KG1 (cell line): ENCODE results near the gene TMEM14B.
"Not testable (repeated sequence)": the region's sequence is repeated elsewhere in the genome, so short reads cannot be mapped to it uniquely, and the experiment has no call there.

Source experiments
- DNase-seq: peaks from one replicate; lab custom pipeline; 2025; lab: John Stamatoyannopoulos, UW

Gene TMEM14B

DNA sequence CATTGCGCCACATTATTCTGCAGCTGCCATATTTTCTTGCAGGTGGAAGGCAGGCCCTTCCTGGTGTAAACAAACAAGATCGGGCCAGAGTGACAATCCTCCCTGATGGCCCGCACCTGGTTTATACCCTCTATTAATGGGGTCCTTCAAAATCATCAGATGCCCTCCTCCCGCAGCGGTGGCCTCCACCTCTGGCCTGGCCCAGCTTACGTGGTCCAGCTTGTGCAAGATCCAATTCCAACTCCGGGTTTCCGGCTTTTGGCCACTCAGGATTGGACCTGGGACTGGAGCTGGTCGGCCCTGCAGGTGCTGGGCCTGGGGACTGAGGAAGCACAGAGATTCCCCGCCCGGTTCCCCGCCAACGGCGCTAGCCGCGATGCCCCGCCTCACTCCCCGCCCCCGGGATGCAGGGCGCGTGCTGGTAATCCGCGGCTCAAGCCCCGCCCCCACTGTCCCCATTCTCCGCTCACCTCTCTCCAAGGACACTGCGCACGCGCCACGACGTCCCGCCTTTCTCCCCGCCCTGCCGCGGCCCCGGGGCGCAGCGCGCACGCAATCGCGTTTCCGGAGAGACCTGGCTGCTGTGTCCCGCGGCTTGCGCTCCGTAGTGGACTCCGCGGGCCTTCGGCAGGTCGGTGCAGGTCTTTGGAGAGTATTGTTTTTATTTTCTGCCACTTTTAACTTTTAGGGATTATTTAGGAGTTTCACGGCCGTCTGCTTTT is at the start of gene TMEM14B:
Gene TMEM14B (plus strand): TSS at position 555 of the 722 bp plus-strand sequence. CDS start 1,441 bp downstream, outside the sequence.
- DNase-seq, result peak; percentile 96

GRCh38 chr6:10713962-10714361 is 33.6 kb upstream of the TMEM14B start:
- DNase-seq, result no peak

DNA sequence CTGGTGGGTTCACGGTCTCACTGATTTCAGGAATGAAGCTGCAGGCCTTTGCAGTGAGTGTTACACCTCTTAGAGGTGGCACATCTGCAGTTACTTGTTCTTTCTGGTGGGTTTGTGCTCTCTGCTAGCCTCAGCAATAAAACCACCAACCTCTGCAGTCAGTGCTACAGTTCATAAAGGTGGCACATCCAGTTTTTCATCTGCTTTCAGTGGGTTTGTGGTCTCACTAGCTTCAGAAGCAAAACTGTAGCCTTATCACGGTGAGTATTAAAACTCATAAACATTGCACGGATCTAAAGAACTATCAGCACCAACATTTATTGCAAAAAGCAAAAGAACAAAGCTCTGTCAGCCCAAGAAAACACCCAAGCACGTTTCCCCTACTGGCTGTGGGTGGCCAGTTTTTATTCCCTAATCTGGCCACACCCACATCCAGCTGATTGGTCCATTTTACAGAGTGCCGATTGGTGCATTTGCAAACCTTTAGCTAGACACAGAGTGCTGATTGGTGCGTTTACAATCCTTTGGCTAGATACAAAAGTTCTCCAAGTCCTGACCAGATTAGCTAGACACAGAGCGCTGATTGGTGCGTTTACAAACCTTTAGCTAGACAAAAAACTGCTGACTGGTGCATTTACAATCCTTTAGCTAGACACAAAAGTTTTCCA is 28.2 kb upstream of the TMEM14B start:
- peak; percentile 3 for DNase-seq

GRCh38 chr6:10719964-10720264 is 27.7 kb upstream of the TMEM14B start:
- no peak for DNase-seq

GRCh38 chr6:10720265-10720959 is 27.2 kb upstream of the TMEM14B start:
- DNase-seq, result peak; percentile 67

DNA sequence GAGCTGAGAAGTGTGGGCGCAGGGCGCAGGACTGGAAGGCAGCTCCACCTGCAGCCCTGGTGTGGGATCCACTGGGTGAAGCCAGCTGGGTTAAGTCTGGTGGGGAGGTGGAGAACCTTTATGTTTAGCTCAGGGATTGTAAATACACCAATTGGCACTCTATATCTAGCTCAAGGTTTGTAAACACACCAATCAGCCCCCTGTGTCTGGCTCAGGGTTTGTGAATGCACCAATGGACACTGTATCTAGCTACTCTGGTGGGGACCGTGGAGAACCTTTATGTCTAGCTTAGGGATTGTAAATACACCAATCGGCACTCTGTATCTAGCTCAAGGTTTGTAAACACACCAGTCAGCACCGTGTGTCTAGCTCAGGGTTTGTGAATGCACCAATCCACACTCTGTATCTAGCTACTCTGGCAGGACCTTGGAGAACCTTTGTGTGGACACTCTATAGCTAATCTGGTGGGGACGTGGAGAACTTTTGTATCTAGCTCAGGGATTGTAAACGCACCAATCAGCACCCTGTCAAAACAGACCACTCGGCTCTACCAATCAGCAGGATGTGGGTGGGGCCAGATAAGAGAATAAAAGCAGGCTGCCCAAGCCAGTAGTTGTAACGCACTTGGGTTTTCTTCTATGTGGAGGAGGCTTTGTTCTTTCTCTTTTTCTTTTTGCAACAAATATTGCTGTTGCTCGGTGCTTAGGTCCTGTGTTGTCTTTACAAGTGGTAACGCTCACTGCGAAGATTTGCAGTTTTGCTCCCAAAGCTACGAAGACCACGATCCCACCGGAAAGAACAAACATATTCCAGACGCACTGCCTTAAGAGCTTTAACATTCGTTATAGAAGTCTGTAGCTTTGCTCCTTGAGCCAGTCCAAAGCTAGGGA is 26.4 kb upstream of the TMEM14B start:
- DNase-seq, result not testable (repeated sequence)

DNA sequence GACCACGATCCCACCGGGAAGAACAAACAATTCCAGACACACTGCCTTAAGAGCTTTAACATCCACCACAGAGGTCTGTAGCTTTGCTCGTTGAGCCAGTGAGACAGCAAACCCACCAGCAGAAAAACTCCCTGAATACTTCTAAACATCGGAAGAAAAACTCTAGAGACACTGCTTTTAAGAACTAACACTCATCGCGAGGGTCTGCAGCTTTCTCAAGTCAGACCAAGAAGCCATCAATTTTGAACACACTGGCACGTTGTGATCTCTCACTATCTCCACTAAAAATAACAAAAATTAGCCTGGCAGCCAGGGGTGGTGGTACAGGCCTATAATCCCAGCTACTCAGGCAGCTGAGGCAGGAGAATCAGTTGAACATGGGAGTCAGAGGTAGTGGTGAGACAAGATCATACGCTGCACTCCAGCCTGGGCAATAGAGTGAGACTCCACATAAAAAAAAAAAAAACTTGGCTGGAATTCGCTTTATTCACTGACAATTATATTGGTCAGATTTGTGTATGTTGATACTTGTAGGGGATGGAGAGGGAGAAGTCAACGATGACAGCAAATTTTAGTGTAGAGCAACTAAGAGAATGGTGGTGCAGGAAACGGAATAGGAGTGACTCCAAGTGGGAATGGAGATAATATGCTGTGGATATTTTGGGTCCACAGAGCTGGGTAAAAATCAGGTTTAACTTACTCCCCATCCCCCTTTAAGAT is 25.6 kb upstream of the TMEM14B start:
- no peak for DNase-seq

DNA sequence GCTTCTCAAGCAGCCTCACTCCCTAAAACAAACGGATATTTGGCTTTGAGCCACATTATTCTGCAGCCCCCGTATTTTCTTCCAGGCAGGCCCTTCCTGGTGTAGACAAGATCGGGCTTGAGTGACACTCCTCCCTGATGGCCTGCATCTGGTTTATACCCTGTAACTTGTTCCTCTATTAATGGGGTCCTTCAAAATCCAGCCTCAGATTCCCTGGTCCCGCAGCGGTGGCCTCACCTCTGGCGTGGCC is 25.1 kb upstream of the TMEM14B start:
- DNase-seq, result no peak

DNA sequence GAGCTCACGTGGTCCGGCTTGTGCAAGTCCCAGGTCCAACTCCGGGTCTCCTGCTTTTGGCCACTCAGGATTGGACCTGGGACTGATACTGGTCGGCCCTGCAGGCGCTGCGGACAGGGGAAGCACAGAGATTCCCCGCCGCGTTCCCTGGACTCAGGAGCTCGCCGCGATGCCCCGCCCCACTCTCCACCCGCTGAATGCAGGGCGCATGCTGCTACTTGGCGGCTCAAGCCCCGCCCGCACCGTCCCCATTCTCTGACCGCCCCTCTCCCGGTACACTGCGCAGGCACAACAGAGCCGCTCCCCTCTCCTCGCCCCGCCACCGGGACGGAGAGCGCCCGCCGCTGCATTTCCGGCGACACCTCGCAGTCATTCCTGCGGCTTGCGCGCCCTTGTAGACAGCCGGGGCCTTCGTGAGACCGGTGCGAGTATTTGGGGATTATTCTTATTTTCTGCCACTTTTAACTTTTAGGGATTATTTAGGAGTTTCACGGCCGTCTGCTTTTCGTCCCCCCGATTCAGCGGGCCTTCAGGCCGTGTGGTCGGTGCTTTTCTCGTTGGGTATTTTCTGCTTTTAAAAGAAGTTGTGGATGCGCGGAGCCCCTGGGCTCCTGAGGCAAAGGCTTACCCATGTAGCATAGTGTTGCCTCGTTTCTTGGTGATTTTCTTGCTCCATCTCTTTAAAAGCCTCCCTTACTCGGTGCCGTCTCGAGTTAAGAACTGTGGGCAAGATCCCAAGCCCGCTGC is 24.6 kb upstream of the TMEM14B start, which contains the start of gene TMEM14C:
Gene TMEM14C (plus strand): TSS at position 251 of the 747 bp plus-strand sequence. CDS start 1,544 bp downstream, outside the sequence.
- DNase-seq, result peak; percentile 79

GRCh38 chr6:10723567-10723881 is 24.1 kb upstream of the TMEM14B start:
- DNase-seq, result no peak

- no peak for DNase-seq
Measured at GRCh38 chr6:10725044-10725443, 22.6 kb upstream of the TMEM14B start.

- DNase-seq, result no peak
Measured at GRCh38 chr6:10725716-10726115, 21.9 kb upstream of the TMEM14B start.

GRCh38 chr6:10730254-10730653 is 17.4 kb upstream of the TMEM14B start:
- DNase-seq, result no peak

- no peak for DNase-seq
Measured at GRCh38 chr6:10733151-10733715, 14.4 kb upstream of the TMEM14B start.

GRCh38 chr6:10733863-10734262 is 13.7 kb upstream of the TMEM14B start:
- DNase-seq, result no peak

GRCh38 chr6:10736731-10737130 is 10.9 kb upstream of the TMEM14B start:
- no peak for DNase-seq

DNA sequence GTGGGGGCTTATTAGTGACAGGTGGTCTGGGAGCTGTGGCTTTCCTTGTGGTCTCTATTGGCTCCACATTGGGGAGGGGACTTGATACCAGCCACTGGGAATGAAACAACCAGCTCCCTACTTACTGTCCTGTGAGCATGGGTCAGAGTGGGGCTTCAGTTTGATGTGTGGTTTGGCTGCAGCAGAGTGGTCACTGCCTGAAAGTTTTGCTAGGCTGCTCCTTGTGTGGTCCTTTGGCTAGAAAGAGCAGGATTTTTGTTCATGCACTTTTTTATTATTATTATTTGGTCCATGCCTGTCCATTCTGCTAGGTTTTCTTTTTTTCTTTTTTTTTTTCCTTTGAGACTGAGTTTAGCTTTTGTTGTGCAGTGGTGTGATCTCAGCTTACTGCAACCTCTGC is 7.5 kb upstream of the TMEM14B start:
- no peak for DNase-seq

DNA sequence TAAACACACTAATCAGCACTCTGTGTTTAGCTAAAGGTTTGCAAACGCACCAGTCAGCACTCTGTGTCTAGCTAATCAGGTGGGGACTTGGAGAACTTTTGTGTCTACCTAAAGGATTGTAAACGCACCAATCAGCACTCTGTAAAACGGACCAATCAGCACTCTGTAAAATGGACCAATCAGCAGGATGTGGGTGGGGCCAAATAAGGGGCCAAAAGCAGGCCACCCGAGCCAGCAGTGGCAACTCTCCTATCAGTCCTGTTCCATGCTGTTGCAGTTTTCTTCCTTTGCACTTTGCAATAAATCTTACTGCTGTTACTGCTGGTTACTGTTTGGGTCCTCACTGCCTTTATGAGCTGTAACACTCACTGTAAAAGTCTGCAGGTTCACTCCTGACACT is 6.0 kb upstream of the TMEM14B start:
- DNase-seq, result not testable (repeated sequence)

DNA sequence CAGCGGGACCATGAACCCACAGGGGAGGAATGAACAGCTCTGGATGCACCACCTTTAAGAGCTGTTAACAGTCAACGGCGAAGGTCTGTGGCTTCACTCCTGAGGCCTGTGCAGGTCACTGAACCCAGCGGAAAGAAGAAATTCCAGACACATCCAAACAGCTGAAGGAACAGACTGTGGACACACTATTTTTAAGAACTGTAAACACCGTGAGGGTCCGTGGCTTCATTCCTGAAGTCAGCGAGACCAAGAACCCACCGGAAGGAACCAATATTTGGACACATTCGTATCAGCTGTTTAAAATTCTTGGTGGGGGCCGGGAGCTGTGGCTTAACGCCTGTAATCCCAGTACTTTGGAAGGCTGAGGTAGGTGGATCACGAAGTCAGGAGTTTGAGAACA is 5.4 kb upstream of the TMEM14B start:
- DNase-seq, result no peak

DNA sequence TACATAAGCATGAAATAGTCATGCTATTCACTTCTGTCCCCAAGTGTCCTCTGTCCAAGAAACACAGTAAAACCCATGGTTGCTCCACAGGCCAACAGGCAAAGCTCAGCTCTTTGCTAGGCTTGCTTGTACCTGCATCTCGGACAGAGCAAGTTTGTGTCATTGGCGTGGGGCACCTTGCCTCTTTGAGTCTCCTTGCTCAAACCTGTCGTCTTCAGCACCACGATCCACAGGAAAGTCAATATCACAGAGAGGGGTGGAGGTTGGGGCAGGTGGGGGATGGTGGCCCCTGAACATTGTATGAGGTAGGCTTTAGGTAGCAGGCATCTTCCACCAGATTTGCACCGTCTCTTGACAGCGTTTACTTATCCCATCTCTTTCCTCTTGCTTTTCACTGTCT is 4.1 kb upstream of the TMEM14B start:
- no peak for DNase-seq

DNA sequence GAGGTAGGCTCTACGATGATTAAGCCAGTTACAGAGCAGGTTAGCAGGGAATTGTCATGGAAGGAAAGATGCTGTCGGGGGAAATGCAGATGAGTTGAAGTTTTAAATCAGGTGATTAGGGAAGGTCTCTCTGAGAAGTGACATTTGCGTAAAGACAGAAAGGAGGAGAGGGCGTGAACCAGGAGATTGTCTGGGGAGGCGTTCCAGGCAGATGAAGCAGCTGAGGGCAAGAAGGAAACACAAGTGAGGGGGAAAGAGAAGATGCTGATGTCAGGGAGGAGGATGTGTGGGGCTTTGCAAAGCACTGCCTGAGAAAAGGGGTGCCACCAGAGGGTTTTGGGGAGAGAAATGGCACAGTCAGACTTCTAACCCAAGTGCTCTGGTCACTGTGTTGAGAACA is 2.5 kb upstream of the TMEM14B start:
- no peak for DNase-seq
